Measurements from ENCODE around the gene RBM15. TPM values are rescaled to one million over a fixed set of nuclear protein-coding genes. Genes with fewer than 3 reads are reported as not detected.

The RBM15 gene
- total RNA-seq, 1 experiment from 2014 or later: 44.0 TPM

DNA sequence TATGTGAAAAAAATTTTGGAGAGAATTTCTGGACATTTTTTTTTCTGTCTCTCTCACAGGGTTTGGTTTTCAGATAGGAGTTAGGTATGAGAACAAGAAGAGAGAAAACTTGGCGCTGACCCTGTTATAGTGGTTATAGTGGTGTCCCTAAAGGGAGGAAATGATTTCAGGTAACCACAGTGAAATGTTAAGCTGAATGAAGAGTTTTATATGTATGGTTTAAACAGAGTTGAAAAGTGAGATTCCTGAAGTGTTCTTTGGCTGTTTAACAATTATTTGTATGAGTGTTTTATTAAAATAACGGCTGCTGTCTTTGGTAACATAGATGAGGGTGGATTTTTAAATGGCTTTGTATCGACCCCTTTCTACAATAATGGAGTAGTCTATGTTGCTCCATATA is 6.3 kb downstream of the RBM15 start:
- ChIA-PET CTCF (no interaction called here), RAD21 (ENCODE audit: low non-redundant PET in 1 of 2, low total read pairs in 2 of 2, uncharacterized antibody in 2 of 2, unreplicated experiment in 2 of 2) (no interaction called here), POLR2A (no interaction called here)
- Histone ChIP-seq H3K27ac (ENCODE audit: low read depth, low read length) (no peak overlapping the region), H3K4me1 (ENCODE audit: control insufficient read depth in 1 of 2, insufficient read depth in 2 of 2, low read length in 2 of 2) (peaks cover 4 to 5% of the 10 kb centered on the region in 2 experiments; a peak in 3 of 4 replicates), H2AFZ (ENCODE audit: low read depth, low read length, poor library complexity, severe bottlenecking) (no peak overlapping the region), H3K4me2 (ENCODE audit: low read length) (no peak overlapping the region), H4K20me1 (ENCODE audit: insufficient read depth) (peaks cover 66% of the 10 kb centered on the region; the same call in 1 of the 2 replicates), H3K79me2 (ENCODE audit: insufficient read depth, low read length) (peaks cover 100% of the 10 kb centered on the region), H3K9ac (ENCODE audit: low read length) (no peak overlapping the region), H3K9me3 (ENCODE audit: control insufficient read depth in 1 of 2, insufficient read depth in 1 of 2, low read depth in 1 of 2, low read length in 2 of 2) (no peaks in the 10 kb centered on the region), H3K36me3 (ENCODE audit: control insufficient read depth in 1 of 2, insufficient read depth in 2 of 2, low read length in 2 of 2) (peaks cover 58 to 64% of the 10 kb centered on the region in 2 experiments), H3K9me2 (ENCODE audit: insufficient read depth) (no peaks in the 10 kb centered on the region), H3K4me3 (replicated peaks in 1 of 2; ENCODE audit: low read depth in 1 of 2, low read length in 2 of 2) (no peak overlapping the region), H3K27me3 (ENCODE audit: insufficient read depth, low read length) (no peaks in the 10 kb centered on the region)
- no TSS peak for BruUV-seq (replicated peaks)
- DNase-seq (ENCODE audit: low read depth, low spot score): no peak
- ATAC-seq: no peak
- intact Hi-C loops (cut with micrococcal nuclease): no loop called here
- no peak for TF ChIP-seq EZH2 (IDR thresholded peaks at IDR 0.05)
- no peak for TF ChIP-seq ZBTB33 (IDR thresholded peaks at IDR 0.05; ENCODE audit: extremely low read depth, insufficient replicate concordance, low read length)
- TF ChIP-seq RAD21 (IDR thresholded peaks at IDR 0.05; ENCODE audit: low read depth): no peak
- no peak for TF ChIP-seq ZFX (IDR thresholded peaks at IDR 0.05)
- no peak for TF ChIP-seq ATF3 (IDR thresholded peaks at IDR 0.05)
- no peak for TF ChIP-seq JUND (IDR thresholded peaks at IDR 0.05)
- no peak for TF ChIP-seq TCF7L2 (IDR thresholded peaks at IDR 0.05; ENCODE audit: borderline replicate concordance, extremely low read depth, insufficient read depth, insufficient read length)
- no peak for TF ChIP-seq YY1 (IDR thresholded peaks at IDR 0.05; ENCODE audit: extremely low read depth, insufficient replicate concordance, low read depth, low read length)
- no peak for TF ChIP-seq ZNF274 (IDR thresholded peaks at IDR 0.05; ENCODE audit: low read depth, low read length)
- no peak for TF ChIP-seq SRF (IDR thresholded peaks at IDR 0.05; ENCODE audit: low read depth)
- no peak for TF ChIP-seq CBX3 (IDR thresholded peaks at IDR 0.05; ENCODE audit: low read depth)
- no peak for TF ChIP-seq EZH2phosphoT487 (IDR thresholded peaks at IDR 0.05; ENCODE audit: borderline replicate concordance)
